Nephron progenitor cell (in vitro differentiated cells): ENCODE data around the gene FUOM.
"Not testable (repeated sequence)": the region's sequence is repeated elsewhere in the genome, so short reads cannot be mapped to it uniquely, and the experiment has no call there.

ENCODE experiments used
- DNase-seq: peaks from one replicate; pipeline ENCODE4 v3.0.0; 2021
- H3K27ac Mint-ChIP-seq: 2 replicates; pipeline ENCODE4 v1.8.0; 2021; ENCODE audit warnings: mild to moderate bottlenecking, moderate library complexity, mixed read lengths
- H3K27me3 Mint-ChIP-seq: 2 replicates; pipeline ENCODE4 v1.8.0; 2021; ENCODE audit warnings: mild to moderate bottlenecking, low read depth, mixed read lengths; ENCODE audit not compliant: poor library complexity
- H3K36me3 Mint-ChIP-seq: 2 replicates; pipeline ENCODE4 v1.8.0; 2021; ENCODE audit warnings: low read depth, mixed read lengths
- H3K4me1 Mint-ChIP-seq: 2 replicates; pipeline ENCODE4 v1.8.0; 2021; ENCODE audit warnings: mixed read lengths
- H3K4me3 Mint-ChIP-seq: 2 replicates; pipeline ENCODE4 v1.8.0; 2021; ENCODE audit warnings: mild to moderate bottlenecking, moderate library complexity, mixed read lengths
- H3K9me3 Mint-ChIP-seq: 2 replicates; pipeline ENCODE4 v1.8.0; 2021; ENCODE audit warnings: mild to moderate bottlenecking, moderate library complexity, mixed read lengths
- CTCF ChIP-seq: fragments of 200-600 bp; sonication (generic); IDR thresholded peaks from 2 replicates; pipeline ENCODE4 v1.5.0; 2021; ENCODE audit warnings: antibody characterized with exemption

FUOM gene

GRCh38 chr10:133324857-133325260 is 33.0 kb downstream of the FUOM start:
- Mint-ChIP-seq H3K9me3 (peaks cover 7% of the 10 kb centered on the region), H3K27me3 (peaks cover 59% of the 10 kb centered on the region), H3K27ac (no peak overlapping the region), H3K4me1 (peaks cover 21% of the 10 kb centered on the region), H3K36me3 (no peaks in the 10 kb centered on the region), H3K4me3 (peak overlapping the region; percentile 44)
- no peak for TF ChIP-seq CTCF
- DNase-seq, result no peak

GRCh38 chr10:133324198-133324792 is 33.5 kb downstream of the FUOM start:
- peaks cover 56% of the 10 kb centered on the region for H3K27me3 Mint-ChIP-seq
- no peaks in the 10 kb centered on the region for H3K36me3 Mint-ChIP-seq
- peaks cover 23% of the 10 kb centered on the region for H3K4me1 Mint-ChIP-seq
- TF ChIP-seq CTCF, result no peak
- peaks cover 5% of the 10 kb centered on the region for H3K9me3 Mint-ChIP-seq
- H3K4me3 Mint-ChIP-seq, result peak overlapping the region; percentile 52
- DNase-seq, result peak; percentile 88
- no peak overlapping the region for H3K27ac Mint-ChIP-seq

- not testable (repeated sequence) for H3K9me3 Mint-ChIP-seq, H3K4me3 Mint-ChIP-seq
These were observed 35.6 kb downstream of the FUOM start for GRCh38 chr10:133322064-133322709.

GRCh38 chr10:133320852-133321422 is 36.9 kb downstream of the FUOM start:
- DNase-seq, result not testable (repeated sequence)
- peaks cover 12% of the 10 kb centered on the region for H3K4me1 Mint-ChIP-seq
- H3K27me3 Mint-ChIP-seq, result peaks cover 34% of the 10 kb centered on the region

More at GRCh38 chr10:133322064-133322709, 35.6 kb downstream of the FUOM start:
- H3K36me3 Mint-ChIP-seq, H3K27ac Mint-ChIP-seq, DNase-seq: not testable (repeated sequence)
- H3K27me3 Mint-ChIP-seq, result peaks cover 46% of the 10 kb centered on the region
- H3K4me1 Mint-ChIP-seq, result peaks cover 19% of the 10 kb centered on the region

GRCh38 chr10:133318494-133319127 is 39.2 kb downstream of the FUOM start:
- Mint-ChIP-seq H3K36me3 (no peaks in the 10 kb centered on the region), H3K4me1 (peaks cover 19% of the 10 kb centered on the region), H3K27ac (no peak overlapping the region), H3K4me3 (peak overlapping the region; percentile 66), H3K27me3 (peaks cover 19% of the 10 kb centered on the region), H3K9me3 (peaks cover 5% of the 10 kb centered on the region)
- TF ChIP-seq CTCF, result peak; percentile 77
- DNase-seq, result peak; percentile 89

More at GRCh38 chr10:133320852-133321422, 36.9 kb downstream of the FUOM start:
- H3K4me3 Mint-ChIP-seq, H3K36me3 Mint-ChIP-seq, H3K9me3 Mint-ChIP-seq, H3K27ac Mint-ChIP-seq: not testable (repeated sequence)

GRCh38 chr10:133316732-133317131 is 41.1 kb downstream of the FUOM start:
- peaks cover 13% of the 10 kb centered on the region for H3K4me1 Mint-ChIP-seq
- no peak overlapping the region for H3K27ac Mint-ChIP-seq
- no peak for TF ChIP-seq CTCF
- H3K27me3 Mint-ChIP-seq, result peaks cover 19% of the 10 kb centered on the region
- peaks cover 6% of the 10 kb centered on the region for H3K36me3 Mint-ChIP-seq
- DNase-seq, result no peak
- no peak overlapping the region for H3K4me3 Mint-ChIP-seq
- peaks cover 5% of the 10 kb centered on the region for H3K9me3 Mint-ChIP-seq
